ENCODE data around the gene ASCL5.

Gene ASCL5

GRCh38 chr1:201077736-201078135, 49.2 kb downstream of the ASCL5 start:
- no peak for DNase-seq

DNA sequence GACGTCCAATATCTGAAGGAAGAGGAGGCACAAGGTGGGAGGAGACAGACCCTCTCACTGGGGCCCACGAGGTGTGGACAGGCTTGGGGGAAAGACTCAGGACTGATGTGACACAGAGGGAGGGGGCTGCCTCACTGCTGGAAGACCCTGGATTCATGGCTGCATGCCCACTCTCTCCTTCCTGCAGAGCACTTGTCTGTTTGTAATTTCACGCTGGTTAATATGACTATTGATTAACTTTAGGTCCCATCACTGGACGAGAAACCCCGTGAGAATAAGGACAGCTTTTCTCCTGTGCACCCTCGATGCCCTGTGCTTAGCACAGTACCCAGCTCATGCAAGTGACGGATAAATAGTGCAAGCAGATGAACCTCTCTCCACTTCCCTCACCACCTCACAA, 49.9 kb downstream of the ASCL5 start:
- no peak for DNase-seq

DNA sequence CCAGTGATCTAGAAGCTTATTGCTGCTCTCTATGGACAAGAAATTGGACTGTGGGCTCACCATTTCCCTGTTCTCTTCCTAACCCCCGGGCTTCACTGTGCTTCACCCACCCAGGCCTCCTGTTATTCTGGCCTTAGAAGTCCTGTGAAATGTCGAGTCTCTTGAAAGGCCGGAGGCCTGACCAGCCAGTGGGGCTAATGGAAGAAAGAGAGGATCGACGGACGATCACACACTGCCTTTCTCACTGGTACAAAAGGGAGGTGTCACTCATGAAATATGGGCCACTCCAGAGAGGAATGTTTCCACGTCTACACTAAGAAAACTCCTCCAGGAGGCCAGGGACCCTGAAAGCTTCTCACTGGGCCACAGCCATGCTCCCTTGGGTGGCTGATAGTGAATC, 50.9 kb downstream of the ASCL5 start:
- DNase-seq, result no peak

DNA sequence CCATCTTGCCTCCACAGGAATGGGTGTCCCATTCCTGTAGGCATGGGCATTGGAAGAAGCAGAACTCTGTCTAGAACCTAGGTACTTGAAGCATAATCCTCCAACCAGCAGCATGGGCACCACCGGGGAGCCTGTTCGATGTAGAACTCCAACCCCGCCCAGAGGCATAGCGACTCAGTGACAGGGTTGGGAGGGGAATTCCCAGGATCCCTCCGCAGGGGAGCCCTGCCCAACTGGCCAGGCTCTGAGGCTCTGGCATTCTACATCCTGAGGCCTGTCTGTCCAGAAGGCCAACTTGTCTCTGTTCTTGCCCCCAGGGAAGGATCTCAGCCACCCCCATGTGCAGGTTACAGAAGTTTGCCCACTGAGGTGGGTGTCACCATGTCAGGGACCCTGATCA, 53.0 kb downstream of the ASCL5 start:
- DNase-seq, result no peak

- DNase-seq, result no peak
Observed at GRCh38 chr1:201072922-201073321, 54.1 kb downstream of the ASCL5 start.

DNA sequence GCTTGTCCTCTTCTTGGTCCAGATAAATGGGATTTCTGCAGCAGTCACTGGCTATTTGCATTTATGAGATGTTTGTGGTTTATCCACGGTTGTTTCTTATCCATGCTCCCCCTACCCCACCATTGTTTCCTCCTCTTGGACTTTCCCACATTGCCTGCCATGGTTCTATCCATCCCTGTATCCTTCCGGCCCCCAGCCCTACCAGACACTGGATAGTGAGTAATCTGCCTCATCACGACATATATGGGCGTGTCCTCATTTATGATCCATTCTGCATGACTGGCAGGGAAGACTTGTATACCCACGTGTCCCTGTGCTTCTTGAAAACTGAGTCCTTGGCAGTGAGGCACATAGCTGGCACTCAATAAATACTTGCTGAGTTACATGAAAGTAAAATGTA, 54.8 kb downstream of the ASCL5 start:
- DNase-seq, result no peak

DNA sequence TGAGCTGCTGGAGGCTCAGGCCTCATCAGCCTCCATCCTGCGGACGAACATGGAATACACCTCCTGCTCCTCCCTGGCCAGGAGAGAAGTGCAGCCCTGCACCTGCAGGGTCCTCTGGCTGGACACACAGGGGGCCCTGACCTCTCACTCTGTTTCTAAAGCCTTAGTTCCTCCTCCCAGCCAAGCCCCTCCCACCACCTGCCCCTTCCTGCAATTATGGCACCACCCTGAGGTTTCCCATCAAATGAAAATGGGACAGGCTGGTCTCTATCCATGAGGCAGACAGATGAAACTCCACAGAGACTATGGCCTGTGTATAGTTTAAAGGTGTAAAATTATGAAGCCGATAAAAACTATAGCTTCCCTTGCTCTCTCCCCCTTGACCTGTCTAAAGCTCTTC, 57.3 kb downstream of the ASCL5 start:
- DNase-seq, result no peak

DNA sequence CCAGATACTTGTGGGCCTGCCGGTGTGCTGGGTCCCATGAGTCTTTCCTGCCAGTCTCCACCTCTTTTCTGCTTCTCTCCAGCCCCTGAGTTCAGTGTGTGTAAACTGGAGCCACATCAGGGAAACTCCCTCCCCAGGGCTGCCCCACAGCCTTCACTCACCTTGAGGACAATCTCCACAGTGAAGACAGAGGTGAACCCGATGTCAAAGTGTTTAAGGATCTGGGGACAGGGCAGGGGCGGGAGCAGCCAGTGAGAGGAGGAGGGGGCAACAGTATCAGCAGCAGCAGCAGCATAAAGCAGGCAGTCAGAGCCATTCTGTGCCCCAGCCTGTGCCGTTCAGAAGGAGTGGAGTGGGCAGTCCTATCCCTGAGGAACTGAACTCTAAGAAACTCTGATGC, 58.0 kb downstream of the ASCL5 start:
- no peak for DNase-seq

DNA sequence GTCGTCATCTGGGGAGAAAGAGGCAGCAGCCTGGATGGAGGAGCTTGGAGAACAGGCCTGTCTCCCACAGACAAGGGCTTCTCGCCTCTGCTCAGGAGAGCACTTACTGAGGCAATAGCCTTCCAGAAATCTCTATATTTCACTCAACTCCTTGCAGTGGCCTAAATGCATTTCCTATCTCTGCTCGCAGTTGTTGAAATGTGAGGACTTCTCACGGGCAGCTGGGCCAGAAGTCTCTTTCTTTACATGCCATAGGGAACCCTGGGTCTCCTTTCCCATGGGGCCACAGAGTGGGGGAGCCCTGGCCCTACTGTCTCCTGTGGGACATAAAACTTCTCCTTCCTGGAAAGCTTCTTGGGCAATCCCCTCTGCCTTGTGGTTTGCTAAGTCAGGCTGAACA, 60.0 kb downstream of the ASCL5 start:
- DNase-seq, result no peak

GRCh38 chr1:201065686-201066085, 61.3 kb downstream of the ASCL5 start:
- no peak for DNase-seq

DNA sequence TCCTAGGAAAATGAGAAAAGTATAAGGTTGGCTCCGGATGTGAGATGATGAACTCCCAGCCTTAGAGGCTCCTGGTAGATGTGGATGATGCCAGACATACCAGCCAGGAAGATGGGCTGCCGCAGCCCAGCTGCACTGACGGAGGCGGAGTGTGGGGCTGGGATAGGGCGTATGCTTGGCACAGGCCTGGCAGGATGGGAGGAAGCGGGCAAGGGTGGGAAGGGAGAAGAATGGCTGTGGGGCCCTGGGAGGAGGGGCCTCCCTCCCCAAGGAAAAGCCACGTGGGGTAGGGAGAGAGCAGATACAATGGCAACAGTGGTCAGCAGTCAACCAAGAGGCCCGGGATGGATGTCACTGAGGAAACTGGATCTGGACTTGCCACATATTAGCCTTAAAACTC, 62.2 kb downstream of the ASCL5 start:
- no peak for DNase-seq
